ENCODE results near the gene CAMKK1.

- TF ChIP-seq CTCF (IDR thresholded peaks at IDR 0.05 in 4 of 5, conservative IDR thresholded peaks at IDR 0.05 in 1 of 5) (no peak), POLR2A (IDR thresholded peaks at IDR 0.05) (no peak)
Observed at GRCh38 chr17:3896108-3896967, 3.5 kb upstream of the CAMKK1 start.

All from gastrocnemius medialis (tissue), 4 donors.